Naive thymus-derived CD4-positive, alpha-beta T cell (primary cell): Measurements from ENCODE around the gene PRCD. TPM values are rescaled to one million over a fixed set of nuclear protein-coding genes. Genes with fewer than 3 reads are reported as not detected.

Experiments used
- ATAC-seq: fragments of 150-1000 bp; cut with Tn5 transposase; 2 replicates; pipeline ENCODE4 v1.10.0; 2021; ENCODE audit warnings: mild to moderate bottlenecking, moderate library complexity
- CTCF ChIA-PET: fragments of 350-600 bp; sonication (Branson Sonifier 250); formaldehyde crosslinking; loops from one replicate; lab custom pipeline; 2021; ENCODE audit warnings: antibody characterized with exemption; lab: Charles Lee
- POLR2A ChIA-PET: fragments of 350-600 bp; sonication (Branson Sonifier 250); formaldehyde crosslinking; loops from one replicate; lab custom pipeline; 2021; ENCODE audit warnings: antibody characterized with exemption, inconsistent platforms; lab: Charles Lee
- DNase-seq, 9 donors: peaks; one replicate each; pipeline versions ENCODE4 v3.0.0 to v3.0.0-alpha.2; 2020 to 2022; ENCODE audit warnings: mixed read lengths in 1 of 9
- H3K27ac ChIP-seq: one replicate; pipeline ENCODE4 v1.7.0; 2013; ENCODE audit warnings: mild to moderate bottlenecking, low read depth, low read length, moderate library complexity
- H3K27me3 ChIP-seq, 2 donors: one replicate each; pipeline ENCODE4 v1.7.0; 2013; ENCODE audit warnings: low read length in 2 of 2, mild to moderate bottlenecking in 2 of 2, moderate library complexity in 2 of 2; ENCODE audit not compliant: control insufficient read depth in 2 of 2, insufficient read depth in 2 of 2
- H3K36me3 ChIP-seq, 3 experiments: 1 replicate in 2 of 3; 2 replicates in 1 of 3; pipeline ENCODE4 v1.7.0; 2013; ENCODE audit warnings: low read length in 3 of 3, mild to moderate bottlenecking in 3 of 3, moderate library complexity in 1 of 3; ENCODE audit not compliant: insufficient read depth in 3 of 3, control insufficient read depth in 2 of 3
- H3K4me1 ChIP-seq, 2 donors: one replicate each; pipeline ENCODE4 v1.7.0; 2013; ENCODE audit warnings: low read length in 2 of 2, mild to moderate bottlenecking in 2 of 2, moderate library complexity in 1 of 2; ENCODE audit not compliant: control insufficient read depth in 2 of 2, insufficient read depth in 2 of 2
- H3K4me3 ChIP-seq: 2 replicates; pipeline ENCODE4 v1.7.0; 2013; ENCODE audit warnings: mild to moderate bottlenecking, low read length
- H3K9me3 ChIP-seq, 3 experiments: 1 replicate in 2 of 3; 2 replicates in 1 of 3; pipeline ENCODE4 v1.7.0; 2013; ENCODE audit warnings: low read length in 3 of 3; ENCODE audit not compliant: control insufficient read depth in 2 of 3
- H3K27ac Mint-ChIP-seq, 9 donors: one replicate each; pipeline ENCODE4 v1.8.0; 2020 to 2022; ENCODE audit warnings: mixed read lengths in 9 of 9, mild to moderate bottlenecking in 8 of 9, moderate library complexity in 5 of 9, inconsistent platforms in 2 of 9
- H3K27me3 Mint-ChIP-seq, 5 donors: one replicate each; pipeline ENCODE4 v1.8.0; 2021 to 2022; ENCODE audit warnings: mixed read lengths in 5 of 5, mild to moderate bottlenecking in 1 of 5
- H3K36me3 Mint-ChIP-seq, 5 donors: one replicate each; pipeline ENCODE4 v1.8.0; 2020 to 2022; ENCODE audit warnings: mixed read lengths in 5 of 5, mild to moderate bottlenecking in 3 of 5, inconsistent platforms in 1 of 5
- H3K4me1 Mint-ChIP-seq, 7 donors: one replicate each; pipeline ENCODE4 v1.8.0; 2020 to 2022; ENCODE audit warnings: mixed read lengths in 7 of 7, mild to moderate bottlenecking in 3 of 7, inconsistent platforms in 1 of 7
- H3K4me3 Mint-ChIP-seq, 10 donors: one replicate each; pipeline ENCODE4 v1.8.0; 2020 to 2022; ENCODE audit warnings: mild to moderate bottlenecking in 10 of 10, mixed read lengths in 10 of 10, moderate library complexity in 6 of 10, inconsistent platforms in 2 of 10
- H3K9me3 Mint-ChIP-seq, 11 donors: one replicate each; pipeline ENCODE4 v1.8.0; 2020 to 2022; ENCODE audit warnings: mixed read lengths in 11 of 11, mild to moderate bottlenecking in 4 of 11, inconsistent platforms in 1 of 11, moderate library complexity in 1 of 11
- intact Hi-C, 2 donors: fragments of 100-400 bp; cut with micrococcal nuclease; formaldehyde crosslinking; loops; one replicate each; pipeline ENCODE4 v1.15.1; 2023
- polyA plus RNA-seq, 2 donors: library from polyadenylated mRNA; unstranded; fragments of 300-500 nt; fragmentation: Illumina TruSeq; gene quantifications; one replicate each; pipeline ENCODE4 v1.2.3, GENCODE V29; 2021
- total RNA-seq, 6 experiments: library from RNA in 5 of 6; stranded (reverse) in 5 of 6; gene quantifications; 1 replicate in 5 of 6; 2 replicates in 1 of 6; pipeline ENCODE4 v1.2.3 and lab custom pipeline; 2021 to 2026

The PRCD gene
- total and polyA plus RNA-seq, 7 experiments from 2014 or later = 1.3 TPM; not detected in 6

GRCh38 chr17:76537288-76537577 lies 2.6 kb upstream of the PRCD start:
- POLR2A ChIA-PET = interaction anchor here (0.6 kb wide), 1 partner anchor 302 kb away, joined by 3 read pairs; no protein-coding TSS in a partner anchor
- H3K27me3 ChIP-seq = peaks cover 0 to 5% of the 10 kb centered on the region in 2 donors
- Mint-ChIP-seq H3K4me3 (peak overlapping the region in 4 of 10 donors; percentile 32 to 60 (median 56)), H3K27me3 (peaks cover 19 to 65% (median 23%) of the 10 kb centered on the region in 5 donors), H3K36me3 (peaks cover 0 to 3% (median 0%) of the 10 kb centered on the region in 5 donors), H3K27ac (no peak overlapping the region), H3K4me1 (peaks cover 2 to 12% (median 10%) of the 10 kb centered on the region in 7 donors), H3K9me3 (no peaks in the 10 kb centered on the region)
- ATAC-seq (peak; percentile 17), DNase-seq (no peak)
- no peak overlapping the region for H3K4me3 ChIP-seq
- H3K9me3 ChIP-seq = no peaks in the 10 kb centered on the region
- H3K27ac ChIP-seq = no peak overlapping the region
- no peaks in the 10 kb centered on the region for H3K36me3 ChIP-seq
- CTCF ChIA-PET = interaction anchor here (0.5 to 1.0 kb wide), 2 partner anchors 145 to 469 kb away, joined by 4 read pairs; no protein-coding TSS in a partner anchor
- H3K4me1 ChIP-seq = no peaks in the 10 kb centered on the region
- intact Hi-C loops = no loop called here

DNA sequence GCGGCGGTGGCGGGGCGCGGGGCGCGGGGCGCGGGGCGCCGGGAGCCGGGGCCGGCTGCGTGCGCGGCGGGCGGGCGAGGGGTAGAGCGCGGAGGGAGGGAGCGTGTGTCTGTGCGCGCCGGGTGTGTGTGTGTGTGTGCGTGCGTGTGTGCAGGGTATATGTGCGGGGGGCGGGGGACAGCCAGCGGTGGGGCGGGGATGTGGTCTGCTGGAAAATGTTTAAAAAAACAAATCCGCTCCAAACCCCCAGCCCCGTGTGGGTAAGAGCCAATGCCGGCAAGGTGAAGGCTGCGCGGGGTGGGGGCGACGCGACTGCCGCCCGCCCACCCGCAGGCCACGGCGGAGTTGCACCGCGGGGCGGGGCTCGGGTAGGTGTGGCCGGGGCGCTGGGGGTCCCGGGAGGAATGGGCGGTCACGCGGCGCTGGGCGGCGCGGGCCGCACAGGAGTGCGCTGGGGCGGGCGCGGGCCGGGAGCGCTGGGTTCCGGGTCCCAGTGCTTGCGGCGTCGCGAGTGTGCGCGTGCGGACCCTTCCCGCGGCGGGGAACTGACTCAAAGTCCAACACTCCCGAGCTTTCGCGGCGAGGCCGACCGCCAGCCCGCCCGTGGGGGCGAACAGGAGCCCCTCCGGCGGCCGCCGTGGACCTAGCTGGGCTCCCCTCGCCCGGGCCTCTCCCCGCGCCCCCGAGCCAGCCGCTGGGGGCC lies 2.1 kb upstream of the PRCD start, which contains the start of gene CYGB:
CYGB (minus strand) TSS at position 132 of the 703 bp plus-strand sequence. CDS start 167 bp downstream, outside the sequence.
- Mint-ChIP-seq H3K27ac (peak within 1 kb of the TSS in 1 of 9 donors; percentile 38), H3K4me3 (peak within 1 kb of the TSS in 8 of 10 donors; percentile 16 to 75 (median 56))
- peak; percentile 55 for ATAC-seq

DNA sequence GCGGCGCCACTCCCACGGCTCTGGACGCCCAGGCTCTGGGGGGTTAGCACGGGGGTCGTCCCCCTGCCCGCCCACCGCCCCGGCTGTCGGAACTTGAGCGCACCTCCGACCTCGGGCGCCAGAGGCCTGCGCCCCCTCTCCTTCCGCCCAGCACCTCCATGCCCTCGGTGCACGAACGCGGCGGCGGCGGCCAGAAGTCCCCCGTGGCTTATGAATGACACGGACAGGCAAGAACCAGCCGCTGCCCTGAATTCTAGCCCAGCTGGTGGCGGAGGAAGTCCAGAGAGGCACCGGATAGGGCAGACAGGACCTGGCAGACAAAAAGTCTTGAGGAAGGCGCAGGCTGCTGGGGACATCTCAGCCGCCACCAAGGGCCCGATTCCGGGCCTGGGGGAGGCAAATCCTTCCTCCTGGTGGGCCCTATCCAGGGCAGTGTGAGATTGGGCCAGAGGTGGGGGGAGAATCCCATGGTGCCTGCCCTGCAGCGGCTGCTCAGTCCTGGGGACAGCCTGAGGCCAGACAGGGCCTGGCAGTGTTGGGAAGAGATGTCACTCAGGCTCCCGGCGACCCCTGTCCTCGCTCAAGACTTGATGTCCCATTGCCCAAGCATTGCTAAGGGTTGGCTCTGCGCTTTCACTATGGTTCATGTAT lies 1.4 kb upstream of the PRCD start:
- Histone ChIP-seq H3K27me3 (peaks cover 0 to 5% of the 10 kb centered on the region in 2 donors), H3K9me3 (no peaks in the 10 kb centered on the region), H3K4me3 (no peak overlapping the region), H3K27ac (no peak overlapping the region), H3K4me1 (no peaks in the 10 kb centered on the region), H3K36me3 (no peaks in the 10 kb centered on the region)
- POLR2A ChIA-PET = interaction anchor here (1.0 kb wide), 1 partner anchor 141 kb away, joined by 3 read pairs; no protein-coding TSS in a partner anchor
- no peak overlapping the region for H3K27ac Mint-ChIP-seq
- peak overlapping the region in 9 of 10 donors; percentile 10 to 75 (median 52) for H3K4me3 Mint-ChIP-seq
- no peak for ATAC-seq
- no peaks in the 10 kb centered on the region for H3K9me3 Mint-ChIP-seq
- H3K27me3 Mint-ChIP-seq = peaks cover 22 to 74% (median 30%) of the 10 kb centered on the region in 5 donors
- CTCF ChIA-PET = interaction anchor here (1.1 kb wide), 1 partner anchor 8 kb away, joined by 3 read pairs; no protein-coding TSS in a partner anchor
- H3K36me3 Mint-ChIP-seq = peaks cover 0 to 3% (median 0%) of the 10 kb centered on the region in 5 donors
- intact Hi-C loops = no loop called here
- DNase-seq = no peak
- peaks cover 0 to 12% (median 10%) of the 10 kb centered on the region in 7 donors for H3K4me1 Mint-ChIP-seq

More for the DNA sequence above, 2.1 kb upstream of the PRCD start, which contains the start of gene CYGB:
- Mint-ChIP-seq H3K27me3 (peaks cover 22 to 70% (median 28%) of the 10 kb centered on the region in 5 donors), H3K9me3 (no peaks in the 10 kb centered on the region), H3K36me3 (peaks cover 0 to 3% (median 0%) of the 10 kb centered on the region in 5 donors), H3K4me1 (peaks cover 1 to 12% (median 10%) of the 10 kb centered on the region in 7 donors)
- peak in 4 of 9 donors; percentile 21 to 35 (median 28) for DNase-seq
- Histone ChIP-seq H3K36me3 (no peaks in the 10 kb centered on the region), H3K4me1 (no peaks in the 10 kb centered on the region), H3K27me3 (peaks cover 0 to 5% of the 10 kb centered on the region in 2 donors), H3K4me3 (no peak within 1 kb of the TSS), H3K9me3 (no peaks in the 10 kb centered on the region), H3K27ac (no peak within 1 kb of the TSS)
- intact Hi-C loops = no loop called here
- POLR2A ChIA-PET = interaction anchor here (1.0 kb wide), 1 partner anchor 140 kb away, joined by 3 read pairs; no protein-coding TSS in a partner anchor
- CTCF ChIA-PET = interaction anchor here (0.5 to 1.1 kb wide), 2 partner anchors 9 to 469 kb away, joined by 3 to 4 read pairs; no protein-coding TSS in a partner anchor

- CTCF ChIA-PET = interaction anchor here (1.7 kb wide), 1 partner anchor 16 kb away, joined by 7 read pairs; no protein-coding TSS in a partner anchor
- peak overlapping the region in 2 of 9 donors; percentile 19 to 21 for H3K27ac Mint-ChIP-seq
- peaks cover 0 to 5% of the 10 kb centered on the region in 2 donors for H3K27me3 ChIP-seq
Measured at GRCh38 chr17:76538941-76539570, 788 bp upstream of the PRCD start.

DNA sequence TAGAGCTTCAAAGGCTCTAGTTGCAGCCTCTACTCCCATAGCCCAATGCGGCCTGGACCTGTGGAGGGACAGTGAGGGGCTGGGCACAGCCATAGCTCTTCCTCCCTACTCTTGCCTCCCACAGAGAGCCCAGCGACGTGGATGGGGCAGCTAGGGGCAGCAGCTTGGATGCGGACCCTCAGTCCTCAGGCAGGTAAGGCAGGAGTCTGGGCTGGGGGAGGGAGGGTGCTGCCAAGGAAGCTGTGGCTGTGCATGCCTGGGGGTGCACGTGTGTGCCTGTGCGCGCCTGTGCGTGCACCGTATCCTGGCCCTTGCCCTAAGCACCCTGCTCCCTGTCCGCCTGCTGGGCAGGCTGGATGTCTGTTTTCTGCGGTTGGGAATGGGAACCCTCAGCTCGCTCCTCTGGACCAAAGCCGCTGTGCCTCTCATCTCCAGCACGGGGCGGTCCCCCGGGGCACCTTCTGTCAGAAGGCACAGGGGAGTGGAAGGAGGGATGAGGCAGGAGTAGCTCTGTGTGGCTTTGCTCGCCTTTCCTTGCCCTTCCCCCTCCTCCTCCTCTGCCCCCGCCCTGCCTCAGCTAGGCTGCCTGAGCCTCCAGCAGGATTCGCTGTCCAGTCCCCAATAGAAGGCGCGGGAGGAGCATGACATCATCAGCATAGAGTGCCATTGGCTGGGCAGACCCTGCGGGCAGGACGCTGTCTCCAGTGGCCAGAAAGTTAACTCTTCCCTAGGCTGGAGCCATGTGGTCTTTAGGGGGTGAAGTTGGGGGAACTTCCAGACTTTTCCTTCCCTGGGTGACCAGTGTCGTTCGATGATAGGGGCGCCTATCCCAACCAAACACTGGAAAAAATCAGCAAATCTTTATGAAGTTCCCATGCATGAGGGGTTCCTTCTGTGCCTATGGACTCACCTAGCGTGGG lies 797 bp downstream of the PRCD start:
- Histone ChIP-seq H3K27me3 (peaks cover 0 to 5% of the 10 kb centered on the region in 2 donors), H3K4me1 (no peaks in the 10 kb centered on the region), H3K36me3 (no peaks in the 10 kb centered on the region), H3K27ac (no peak overlapping the region), H3K4me3 (no peak overlapping the region), H3K9me3 (no peaks in the 10 kb centered on the region)
- peaks cover 0 to 3% (median 0%) of the 10 kb centered on the region in 5 donors for H3K36me3 Mint-ChIP-seq
- peaks cover 0 to 12% (median 10%) of the 10 kb centered on the region in 7 donors for H3K4me1 Mint-ChIP-seq
- no peaks in the 10 kb centered on the region for H3K9me3 Mint-ChIP-seq
- ChIA-PET POLR2A (interaction anchor here (0.6 to 1.4 kb wide), 5 partner anchors 13 to 91 kb away, joined by 3 to 8 read pairs (median 4); partner anchors contain the start of gene RHBDF2), CTCF (interaction anchor here (1.7 kb wide), 1 partner anchor 18 kb away, joined by 7 read pairs; no protein-coding TSS in a partner anchor)
- H3K27ac Mint-ChIP-seq = no peak overlapping the region
- peaks cover 22 to 67% (median 31%) of the 10 kb centered on the region in 5 donors for H3K27me3 Mint-ChIP-seq
- ATAC-seq = peak; percentile 85
- peak overlapping the region in 2 of 10 donors; percentile 17 to 45 for H3K4me3 Mint-ChIP-seq
- peak in 1 of 9 donors; percentile 33 for DNase-seq
- intact Hi-C loops = no loop called here

More at GRCh38 chr17:76538941-76539570, 788 bp upstream of the PRCD start:
- H3K4me1 Mint-ChIP-seq = peaks cover 0 to 12% (median 10%) of the 10 kb centered on the region in 7 donors
- no peak overlapping the region for H3K27ac ChIP-seq
- peaks cover 22 to 76% (median 31%) of the 10 kb centered on the region in 5 donors for H3K27me3 Mint-ChIP-seq
- no peaks in the 10 kb centered on the region for H3K9me3 ChIP-seq
- no peaks in the 10 kb centered on the region for H3K36me3 ChIP-seq
- DNase-seq (no peak), ATAC-seq (no peak)
- H3K4me3 ChIP-seq = no peak overlapping the region
- no peaks in the 10 kb centered on the region for H3K9me3 Mint-ChIP-seq
- peaks cover 0 to 3% (median 0%) of the 10 kb centered on the region in 5 donors for H3K36me3 Mint-ChIP-seq
- H3K4me3 Mint-ChIP-seq = peak overlapping the region; percentile 10 to 75 (median 55)
- intact Hi-C loops = no loop called here
- POLR2A ChIA-PET = interaction anchor here (1.1 kb wide), 1 partner anchor 18 kb away, joined by 8 read pairs; no protein-coding TSS in a partner anchor
- no peaks in the 10 kb centered on the region for H3K4me1 ChIP-seq
